Fibroblast of skin of back (primary cell): Measurements from ENCODE around the gene PAM16.

Experiments used
- DNase-seq: peaks from one replicate; pipeline ENCODE4 v3.0.0-alpha.2; 2013

The PAM16 gene

DNA sequence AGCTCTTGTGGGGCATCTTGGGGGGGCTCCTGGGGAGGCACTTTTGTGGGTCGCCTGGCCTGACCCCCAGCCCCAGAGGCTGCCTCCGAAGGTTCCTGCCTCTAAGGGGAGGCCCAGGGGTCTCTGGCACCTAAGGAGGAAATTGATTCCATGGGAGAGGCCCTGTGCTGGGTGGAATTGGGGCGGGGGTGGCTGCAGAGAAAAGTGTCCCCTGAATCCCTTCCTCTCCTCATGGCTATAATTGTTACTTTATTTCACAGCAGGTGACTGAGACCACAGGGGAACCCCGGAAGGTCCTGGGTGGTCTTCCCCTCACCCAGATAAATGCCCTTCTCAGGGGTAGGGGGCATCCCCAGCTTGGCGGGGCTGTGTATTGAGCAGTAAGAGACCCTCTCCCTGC is 32.2 kb downstream of the PAM16 start:
- no peak for DNase-seq

DNA sequence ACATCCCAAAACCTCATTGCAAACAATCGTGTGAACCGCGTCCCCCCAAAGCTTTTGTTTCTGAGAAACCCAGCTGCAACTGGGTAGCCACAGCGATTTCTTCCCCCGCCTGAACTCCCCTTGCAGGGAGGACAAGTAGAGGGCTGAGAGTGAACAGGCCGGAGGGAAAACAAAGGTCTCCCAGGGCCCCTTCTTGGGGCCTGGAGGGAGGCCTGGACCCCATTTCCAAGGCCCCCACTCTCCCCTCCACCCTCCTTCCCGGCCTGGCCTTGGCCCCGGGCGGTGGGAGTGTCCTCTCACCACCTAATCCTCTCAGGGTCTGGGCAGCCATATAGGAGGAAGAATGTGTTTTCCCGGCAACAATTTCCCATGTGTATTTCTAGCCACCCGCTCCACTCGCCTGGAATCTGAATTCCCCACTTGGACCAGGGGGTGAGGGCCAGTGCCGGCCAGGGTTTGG is 32.6 kb downstream of the PAM16 start:
- peak; percentile 33 for DNase-seq

DNA sequence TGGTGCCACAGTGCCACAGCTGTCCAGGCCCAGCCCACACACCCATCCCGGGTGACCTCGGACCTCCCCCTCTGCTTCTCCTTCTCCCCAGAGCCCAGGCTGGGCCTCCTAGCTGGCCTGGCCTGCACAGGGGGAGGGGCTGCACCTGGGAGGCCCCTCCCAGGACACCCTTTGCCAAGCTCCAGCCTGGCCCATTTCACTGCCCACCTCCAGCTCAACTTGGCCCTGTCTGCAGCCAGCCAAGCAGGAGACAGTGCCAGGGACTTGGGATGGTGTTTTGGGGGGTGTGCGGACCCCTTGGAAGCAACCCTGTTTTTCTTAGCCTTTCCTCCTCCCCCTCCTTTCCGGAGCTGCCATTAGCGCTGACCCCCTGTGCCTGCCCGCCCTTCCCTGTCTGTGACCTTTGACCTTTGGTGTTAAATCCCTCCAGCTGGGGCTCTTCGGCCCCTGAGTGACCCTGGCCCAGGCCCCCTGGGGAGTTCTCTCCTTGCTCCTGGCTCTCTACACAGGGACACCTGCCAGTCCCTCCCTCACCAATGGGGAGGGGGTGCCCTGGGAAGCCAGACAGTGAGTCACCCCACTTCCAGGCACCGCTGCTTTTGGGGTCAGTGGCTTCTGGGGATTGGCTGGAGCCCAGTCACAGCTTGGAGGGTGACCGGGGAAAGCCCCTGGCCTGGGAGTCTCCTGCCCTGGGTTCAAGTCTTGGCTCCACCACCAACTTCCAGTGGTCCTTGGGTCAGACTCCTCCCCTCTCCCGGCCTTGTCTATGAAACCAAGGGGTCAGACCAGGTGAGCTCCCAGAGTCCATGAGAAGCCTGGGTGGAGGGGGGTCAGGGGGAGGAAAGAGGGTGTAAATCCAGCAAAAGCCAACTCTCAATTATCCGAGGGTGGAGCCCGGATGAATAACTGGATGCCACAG is 33.3 kb downstream of the PAM16 start:
- DNase-seq, result no peak

DNA sequence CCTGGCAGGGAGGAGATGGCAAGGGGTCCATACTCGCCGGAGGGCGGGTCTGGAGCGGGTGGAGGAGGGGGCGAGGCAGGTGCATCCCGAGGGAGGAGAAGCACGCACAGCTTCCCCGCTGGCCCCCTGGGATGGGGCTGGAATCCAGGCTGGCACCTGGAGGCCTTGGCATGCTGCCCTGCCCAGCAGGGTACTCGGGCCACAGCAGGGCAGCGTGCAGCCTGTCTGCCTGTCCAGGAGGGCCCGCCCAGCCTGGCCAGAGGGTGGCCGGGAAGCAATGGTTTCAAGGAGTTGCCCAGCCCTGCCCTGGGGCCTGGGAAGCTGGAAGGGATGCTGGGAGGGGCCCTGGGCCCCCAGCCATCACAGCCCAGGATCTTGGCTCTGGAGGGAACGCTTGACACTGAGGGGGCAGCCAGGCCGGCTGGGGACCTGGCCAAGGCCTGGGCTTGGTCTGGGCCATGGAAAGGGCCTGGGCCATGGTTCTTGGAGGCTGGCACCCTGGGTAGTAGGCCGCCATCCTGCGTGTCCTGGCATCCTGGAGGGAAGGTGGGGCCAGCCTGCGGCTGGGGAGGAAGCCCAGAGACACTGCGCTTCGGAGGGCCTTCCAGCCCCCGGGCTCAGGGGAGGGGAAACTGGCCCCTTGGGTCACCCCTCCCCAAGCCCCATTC is 34.1 kb downstream of the PAM16 start:
- DNase-seq, result peak; percentile 26

DNA sequence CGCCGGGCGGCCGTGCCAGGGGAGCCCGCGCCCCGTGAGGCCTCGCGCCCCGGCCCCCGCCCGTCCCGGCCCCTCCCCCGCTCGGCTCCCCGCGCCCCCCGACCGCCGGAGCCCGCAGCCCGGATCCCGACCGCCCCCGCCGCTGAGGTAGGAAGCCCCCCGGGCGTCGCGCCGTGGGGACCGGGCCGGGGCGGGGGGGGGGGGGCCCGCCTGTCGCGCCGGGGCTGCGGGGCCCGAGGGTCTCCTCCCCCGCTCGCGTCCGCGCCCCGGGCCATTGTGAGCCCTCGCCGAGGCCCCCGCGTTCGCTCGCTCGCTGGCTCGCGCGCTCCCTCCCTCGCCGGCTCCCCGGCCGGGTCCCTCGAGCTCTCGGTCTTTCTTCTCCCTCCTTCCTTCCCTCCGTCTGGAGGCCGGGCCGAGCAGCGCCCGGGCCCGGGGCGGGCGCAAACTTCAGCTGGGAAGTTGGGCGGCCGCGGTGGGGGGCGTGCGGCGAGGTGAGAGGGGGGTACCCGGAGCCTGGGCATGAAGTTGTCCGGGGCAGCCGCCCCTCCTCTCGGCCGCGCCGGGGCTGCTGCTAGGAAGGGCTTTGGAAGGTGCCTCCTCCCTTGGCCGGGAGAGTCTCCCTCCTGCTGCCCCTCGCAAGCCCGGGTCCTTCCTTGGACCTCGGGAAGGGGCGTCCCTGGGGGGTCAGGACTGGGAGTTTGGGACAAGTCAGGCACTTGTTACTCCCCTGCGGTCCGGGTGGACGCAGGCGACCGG is 34.8 kb downstream of the PAM16 start:
- DNase-seq, result peak; percentile 36

DNA sequence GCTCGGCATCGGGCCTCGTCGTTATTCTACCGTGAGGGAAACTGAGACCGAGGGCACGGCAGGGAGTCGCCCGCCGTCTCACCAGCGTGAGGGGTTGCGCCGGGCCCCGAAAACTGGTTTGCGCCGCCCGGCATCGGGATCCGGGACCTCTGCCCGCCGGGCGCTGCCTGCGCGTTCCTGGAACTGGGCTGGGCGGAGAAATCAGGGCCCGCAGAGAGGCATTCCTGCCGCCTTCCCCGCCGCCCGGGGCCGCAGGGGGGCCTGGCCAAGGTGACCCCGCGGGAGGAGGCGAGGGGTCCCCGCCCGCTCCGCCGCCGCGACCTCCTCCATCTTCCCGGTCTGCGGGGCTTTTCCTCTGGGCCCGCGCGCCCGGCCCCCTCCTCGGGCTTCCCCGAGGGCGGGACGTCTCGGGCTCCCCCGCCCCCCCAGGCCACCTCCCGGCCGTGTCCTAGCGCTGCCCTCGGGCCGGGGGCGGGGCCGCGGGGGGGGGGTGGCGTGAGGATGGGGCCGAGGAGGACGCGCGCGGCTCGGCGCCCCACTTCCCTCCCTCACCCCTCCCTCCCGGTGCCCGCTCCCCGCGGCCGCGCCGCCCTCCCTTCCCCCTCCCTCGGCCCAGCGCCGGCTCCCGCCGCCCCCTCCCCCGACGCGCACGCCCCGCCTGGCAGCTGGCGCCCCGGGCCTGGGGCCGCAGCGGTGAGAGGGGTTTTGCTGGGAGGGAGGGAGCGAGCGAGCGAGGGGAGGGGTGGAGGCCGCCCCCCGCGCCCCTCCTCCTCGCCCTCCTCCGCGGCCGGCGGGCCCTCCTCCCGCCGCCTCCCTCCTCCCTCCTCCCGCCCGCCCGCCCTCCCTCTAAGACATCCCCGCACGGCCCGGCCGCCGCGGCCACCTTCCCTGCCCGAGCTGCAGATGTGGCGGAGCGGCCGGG is 35.7 kb downstream of the PAM16 start, which contains the start of gene GLIS2:
Gene GLIS2 (plus strand): TSS at position 882 of the 922 bp plus-strand sequence. CDS start 16,214 bp downstream, outside the sequence.
- peak; percentile 84 for DNase-seq

DNA sequence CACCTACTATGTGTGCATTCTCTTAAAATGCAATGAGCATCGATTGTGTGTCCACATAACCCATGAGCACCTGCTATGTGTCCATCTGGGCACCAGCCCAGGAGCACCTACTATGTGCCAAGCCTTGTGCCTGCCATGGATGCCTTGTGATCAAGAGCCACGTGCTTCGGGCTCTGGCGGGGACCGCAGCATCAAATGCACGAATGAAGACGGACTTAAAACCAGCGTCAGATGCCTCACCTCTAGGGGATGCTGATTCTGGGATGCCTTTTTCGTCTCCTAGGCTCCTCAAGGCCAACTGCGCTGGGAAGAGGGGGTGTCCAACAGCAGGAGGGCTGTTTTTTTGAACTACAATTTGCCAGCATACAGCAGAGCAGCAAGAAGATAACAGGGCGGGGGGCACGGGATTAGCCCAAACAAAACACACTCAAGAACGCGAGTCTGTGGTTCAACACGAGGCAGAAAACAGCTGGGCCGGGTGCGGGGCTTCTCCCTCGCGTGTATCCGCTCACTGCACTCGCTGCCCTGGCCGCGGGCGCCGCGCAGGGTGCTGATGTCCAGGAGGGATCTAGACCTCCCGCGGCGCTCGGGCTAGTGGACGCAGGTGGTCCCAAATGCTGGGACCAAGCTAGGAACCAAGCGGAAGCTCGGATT is 36.5 kb downstream of the PAM16 start:
- peak; percentile 46 for DNase-seq

DNA sequence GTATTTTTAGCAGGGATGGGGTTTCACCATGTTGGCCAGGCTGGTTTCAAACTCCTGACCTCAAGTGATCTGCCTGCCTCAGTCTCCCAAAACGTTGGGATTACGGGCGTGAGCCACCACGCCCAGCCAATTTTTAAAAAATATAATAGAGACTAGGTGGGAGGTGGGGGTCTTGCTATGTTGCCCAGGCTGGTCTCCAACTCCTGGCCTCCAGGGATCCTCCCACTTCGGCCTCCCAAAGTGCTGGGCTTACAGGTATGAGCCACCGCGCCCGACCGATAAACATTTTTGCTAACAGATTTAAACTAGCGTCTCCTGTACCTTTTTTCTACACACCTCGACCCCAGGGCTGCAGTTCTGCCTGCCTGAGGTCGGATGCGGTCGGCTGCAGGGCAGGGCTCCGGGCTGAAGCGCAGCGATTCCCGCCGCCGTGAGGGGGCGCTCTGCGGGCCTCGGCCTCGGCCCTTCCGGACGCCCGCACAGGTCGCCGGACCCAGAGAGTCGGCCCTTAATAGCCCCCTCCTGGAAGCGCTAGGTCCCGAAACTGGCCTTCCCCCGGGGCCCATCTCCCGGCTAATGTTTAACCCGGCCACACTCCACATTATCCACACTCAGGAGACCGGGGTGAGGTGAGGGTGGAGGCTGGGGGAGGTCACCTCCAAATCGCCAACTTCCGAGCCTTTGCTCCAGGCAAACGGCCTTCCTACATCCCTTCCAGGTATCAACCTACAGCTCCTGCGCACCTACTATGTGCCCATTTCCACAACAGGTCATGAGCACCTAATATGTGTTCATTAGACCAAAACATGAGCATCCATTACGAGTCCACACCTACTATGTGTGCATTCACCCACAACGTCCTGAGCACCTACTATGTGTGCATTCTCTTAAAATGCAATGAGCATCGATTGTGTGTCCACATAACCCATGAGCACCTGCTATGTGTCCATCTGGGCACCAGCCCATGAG is 37.3 kb downstream of the PAM16 start:
- DNase-seq, result peak; percentile 22

DNA sequence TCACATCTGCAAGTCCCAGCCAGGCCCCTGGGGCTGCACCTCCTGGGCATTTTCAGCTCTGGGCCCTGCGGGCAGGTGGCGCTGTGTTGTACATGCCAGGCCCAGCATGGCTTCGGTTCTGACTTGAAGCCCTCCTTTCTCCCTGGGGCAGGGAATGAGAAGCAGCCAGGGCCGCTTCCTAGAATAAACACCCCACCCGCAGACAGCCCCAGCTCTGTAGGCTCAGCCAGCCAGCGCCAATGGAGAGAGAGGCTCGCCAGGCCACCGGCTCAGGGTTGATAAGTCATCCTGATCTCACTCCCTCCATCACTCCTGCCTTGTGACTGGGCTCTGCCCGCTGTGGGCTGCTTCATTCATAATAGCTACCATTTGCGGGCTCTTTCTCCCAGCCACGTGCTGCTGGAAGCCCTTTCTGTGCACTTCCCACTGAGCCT is 41.3 kb downstream of the PAM16 start:
- DNase-seq, result peak; percentile 87

DNA sequence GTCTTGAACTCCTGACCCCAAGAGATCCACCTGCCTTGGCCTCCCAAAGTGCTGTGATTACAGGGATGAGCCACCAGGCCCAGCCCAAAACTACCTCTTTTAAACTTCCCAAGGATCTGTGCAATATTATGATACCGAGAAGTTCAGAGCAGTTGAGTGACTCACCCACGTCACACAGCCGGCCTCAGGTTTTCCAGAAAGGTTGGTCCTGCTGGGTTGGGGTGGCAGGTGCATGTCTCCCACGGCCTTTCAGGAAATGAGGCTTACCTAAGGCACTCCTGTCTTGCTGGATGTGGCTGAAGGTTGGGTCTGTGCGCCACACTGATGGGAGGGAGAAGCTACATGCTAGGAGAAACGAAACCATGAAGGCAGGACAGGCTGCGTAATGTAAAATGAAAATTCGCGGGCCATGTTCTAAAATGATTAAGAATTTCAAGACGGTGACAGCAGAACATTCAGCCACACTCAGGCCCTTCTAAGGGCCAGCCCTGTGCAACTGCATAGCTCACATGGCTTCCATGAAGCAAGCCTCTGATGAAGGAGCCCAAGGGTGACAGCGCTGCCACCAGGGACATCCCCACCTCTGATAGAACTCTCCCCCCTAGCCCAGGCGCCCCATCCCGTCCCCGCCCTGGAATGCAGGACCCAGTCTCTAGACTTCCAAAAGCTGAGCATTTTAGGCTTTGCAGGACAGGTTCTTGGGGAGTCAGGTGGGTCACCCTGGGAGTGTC is 41.9 kb downstream of the PAM16 start:
- DNase-seq, result no peak

DNA sequence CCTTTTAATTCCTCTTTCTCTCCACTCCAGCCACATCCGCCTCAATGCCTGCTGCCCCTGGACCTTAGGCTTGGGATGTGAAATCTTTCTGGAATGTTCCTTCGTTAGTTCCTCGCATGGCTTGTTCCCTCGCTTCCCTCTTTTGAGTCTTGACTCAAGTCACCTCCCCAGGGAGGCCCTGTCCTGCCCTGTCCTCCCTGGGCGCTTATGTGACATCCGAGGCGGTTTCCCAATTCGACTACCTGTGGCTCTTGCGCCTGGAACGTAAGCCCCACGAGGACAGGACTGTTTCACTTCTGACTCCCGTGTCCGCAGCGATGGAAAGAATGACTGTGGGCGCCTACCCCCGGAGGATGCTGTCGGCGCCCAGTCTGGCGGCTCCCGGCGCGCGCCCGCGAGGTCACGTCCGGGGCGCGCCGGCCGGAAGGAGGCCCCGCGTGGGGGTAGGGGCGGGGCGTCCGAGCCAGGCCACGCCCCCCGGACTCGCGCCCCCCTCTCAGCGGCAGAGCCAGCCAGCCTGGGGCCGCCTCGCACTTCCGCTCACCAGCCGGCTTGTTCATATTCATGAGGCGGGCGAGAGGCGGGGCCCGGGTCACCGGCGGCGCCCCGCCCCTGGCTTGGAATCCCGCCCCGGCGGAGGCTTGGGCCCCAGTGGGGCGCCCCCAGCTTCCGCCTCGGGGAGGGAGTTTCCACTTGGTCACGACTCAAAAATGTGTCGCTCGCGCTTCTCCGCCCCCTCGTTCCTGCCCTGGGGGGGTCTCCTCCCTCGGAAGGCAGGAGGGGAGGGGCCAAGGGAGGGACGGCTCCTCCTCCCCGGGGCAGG is 43.7 kb downstream of the PAM16 start:
- DNase-seq, result peak; percentile 96

DNA sequence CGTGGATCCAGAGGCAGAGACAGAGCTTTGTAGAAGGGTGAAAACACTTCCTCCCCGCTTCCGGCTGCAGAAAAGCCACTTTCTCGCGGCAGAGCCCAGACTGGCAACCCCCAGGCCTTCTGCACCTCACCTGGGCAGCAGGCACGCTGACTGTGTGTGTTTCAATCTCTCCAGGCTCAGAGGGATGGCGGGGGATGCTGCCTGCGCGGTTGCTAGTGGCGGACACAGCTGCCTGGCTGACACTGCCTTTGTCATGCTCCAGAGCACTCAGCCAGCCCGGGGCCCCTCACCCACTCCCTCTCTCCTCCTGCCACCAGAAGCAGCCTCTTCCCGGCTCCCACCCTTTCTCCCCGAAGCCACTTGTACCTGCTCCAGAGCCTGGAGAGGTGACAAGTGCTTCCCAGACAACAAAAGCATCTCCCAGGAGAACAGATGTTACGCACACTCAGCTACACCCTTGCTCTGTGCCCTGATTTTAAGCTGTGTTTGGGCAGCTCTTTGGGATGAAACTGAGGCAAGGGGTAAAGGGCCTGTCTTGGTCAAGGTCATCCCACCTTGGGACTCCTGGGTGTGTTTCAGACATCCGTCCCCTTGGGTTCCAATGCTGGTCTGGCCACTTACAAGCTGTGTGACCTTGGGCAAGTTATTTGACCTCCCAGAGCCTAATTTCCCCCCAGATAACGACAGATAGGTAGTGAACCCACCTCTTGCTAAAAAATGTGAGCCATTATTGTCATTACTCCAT is 44.5 kb downstream of the PAM16 start:
- no peak for DNase-seq

DNA sequence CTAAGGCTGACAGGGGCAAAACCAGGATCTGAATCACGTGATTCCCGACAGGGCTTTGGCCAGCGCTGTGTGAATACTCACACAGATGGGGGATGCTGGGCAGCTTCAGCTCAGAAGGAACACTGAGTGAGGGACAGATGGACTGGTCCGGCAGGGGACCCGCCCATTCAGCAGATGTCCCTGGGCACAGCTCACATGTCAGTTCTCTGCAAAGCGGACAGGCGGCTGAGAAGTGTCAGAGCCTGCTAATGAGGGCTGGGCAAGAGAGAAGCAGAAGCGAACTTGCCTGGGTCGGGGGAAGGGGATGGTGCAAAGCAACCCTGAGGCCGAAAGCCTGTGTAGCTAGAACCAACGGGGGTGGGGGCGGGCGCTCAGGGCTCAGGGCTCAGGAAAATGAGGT is 47.1 kb downstream of the PAM16 start:
- DNase-seq, result no peak

DNA sequence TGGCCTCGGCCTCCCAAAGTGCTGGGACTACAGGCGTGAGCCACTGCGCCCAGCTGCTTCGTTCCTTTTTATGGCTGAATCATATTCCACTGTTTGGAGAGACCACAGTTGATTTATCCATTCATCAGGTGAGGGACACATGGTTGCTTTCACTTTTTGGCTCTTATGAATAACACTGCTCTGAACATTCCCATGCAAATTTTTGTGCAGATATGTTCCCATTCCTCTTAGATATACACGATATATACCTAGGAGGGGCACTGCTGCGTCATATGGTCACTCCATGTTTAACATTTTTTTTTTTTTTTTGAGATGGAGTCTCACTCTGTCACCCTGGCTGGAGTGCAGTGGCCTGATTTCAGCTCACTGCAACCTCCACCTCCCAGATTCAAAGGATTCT is 49.2 kb downstream of the PAM16 start:
- no peak for DNase-seq

DNA sequence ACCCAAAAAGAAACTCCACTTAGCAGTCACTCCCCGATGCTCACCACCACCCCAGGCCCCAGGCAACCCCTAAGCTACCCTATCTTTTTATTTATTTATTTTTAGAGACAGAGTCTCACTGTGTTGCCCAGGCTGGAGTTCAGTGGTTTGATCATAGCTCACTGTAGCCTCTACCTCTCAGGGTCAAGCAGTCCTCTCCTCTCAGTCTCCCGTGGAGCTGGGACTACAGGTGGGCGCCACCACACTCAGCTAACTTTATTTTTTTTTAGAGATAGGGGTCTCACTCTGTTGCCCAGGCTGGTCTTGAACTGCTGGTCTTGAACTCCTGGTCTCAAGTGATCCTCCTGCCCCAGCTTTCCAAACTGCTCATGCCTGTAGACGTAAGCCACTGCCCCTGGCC is 49.9 kb downstream of the PAM16 start:
- no peak for DNase-seq

DNA sequence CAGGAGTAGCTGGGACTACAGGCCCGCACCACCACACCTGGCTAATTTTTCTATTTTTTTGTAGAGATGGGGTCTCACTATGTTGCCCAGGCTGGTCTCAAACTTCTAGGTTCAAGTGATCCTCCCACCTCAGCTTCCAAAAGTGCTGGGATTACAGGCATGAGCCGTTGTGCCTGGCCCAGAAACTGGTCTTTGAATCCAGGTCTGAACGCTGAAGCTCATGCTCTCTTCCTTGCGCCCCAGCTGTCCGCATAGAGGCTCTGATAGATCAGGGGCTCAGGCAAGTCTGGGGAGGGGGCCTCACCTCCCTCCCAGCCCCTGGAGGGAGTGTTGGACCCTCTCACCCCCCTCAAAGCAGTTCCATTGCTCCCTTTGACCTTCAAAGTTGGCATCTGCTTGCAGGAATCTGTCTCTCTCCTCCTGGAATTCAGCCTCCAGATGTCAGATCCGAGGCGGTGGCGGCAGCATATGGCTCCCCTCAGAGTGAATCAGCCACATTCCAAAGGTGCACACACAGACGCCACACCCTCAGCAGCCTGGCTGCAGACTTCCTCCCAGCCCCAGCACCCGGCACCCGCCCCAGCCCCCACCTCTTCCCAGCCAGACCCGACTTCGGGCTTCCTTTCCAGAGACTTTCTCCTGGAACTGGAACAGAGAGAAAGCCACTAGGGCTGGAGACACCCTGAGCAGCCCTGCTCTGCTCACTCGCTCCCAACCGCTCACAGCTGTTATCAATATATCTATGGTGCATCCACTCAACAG is 52.2 kb downstream of the PAM16 start:
- DNase-seq, result peak; percentile 97

DNA sequence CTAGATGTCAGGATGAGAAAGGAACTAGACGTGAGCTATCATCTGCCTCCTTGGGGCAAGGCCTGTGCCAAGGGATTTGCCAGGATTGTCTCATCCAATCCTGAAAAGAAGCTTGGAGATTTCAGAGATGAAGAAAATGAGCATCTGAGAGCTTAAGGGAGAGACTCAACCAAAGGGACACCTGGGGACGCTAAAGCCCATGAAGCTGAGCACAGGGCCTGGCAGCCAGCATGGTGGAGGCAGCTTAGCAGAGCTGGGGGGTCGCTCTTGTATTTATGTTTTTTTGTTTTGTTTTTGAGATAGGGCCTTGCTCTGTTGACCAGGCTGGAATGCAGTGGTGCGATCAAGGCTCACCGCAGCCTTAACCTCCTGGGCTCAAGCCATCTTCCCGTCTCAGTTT is 53.6 kb downstream of the PAM16 start:
- DNase-seq, result no peak
